ENCODE data around the gene ZNF669.

The ZNF669 gene

GRCh38 chr1:247064304-247064703 is 39.9 kb downstream of the ZNF669 start:
- no peak for DNase-seq (ENCODE audit: low read depth in 2 of 2)

- DNase-seq (ENCODE audit: low read depth in 2 of 2) = no peak
Observed at GRCh38 chr1:247060771-247061170, 43.4 kb downstream of the ZNF669 start.

DNA sequence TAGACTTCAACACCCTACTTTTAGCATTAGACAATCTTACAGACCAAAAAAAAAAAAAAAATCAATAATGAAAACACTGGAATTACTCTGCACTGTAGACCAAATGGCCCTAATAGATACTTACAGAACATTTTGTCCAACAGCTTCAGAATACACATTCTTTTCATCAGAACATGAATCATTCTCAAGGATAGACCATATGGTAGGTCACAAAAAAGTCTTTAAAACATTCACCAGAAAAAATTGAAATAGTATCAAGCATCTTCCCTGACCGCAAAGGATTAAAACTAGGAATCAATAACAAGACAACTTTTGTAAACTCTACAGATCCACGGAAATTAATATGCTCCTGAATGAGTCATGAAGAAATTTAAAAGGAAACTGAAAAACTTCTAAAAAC is 48.1 kb downstream of the ZNF669 start:
- no peak for DNase-seq (ENCODE audit: low read depth in 2 of 2)

- no peak for DNase-seq (ENCODE audit: low read depth in 2 of 2)
Observed at GRCh38 chr1:247054992-247055415, 49.2 kb downstream of the ZNF669 start.
